Body of pancreas (tissue), 4 donors: ENCODE measurements around the gene DIAPH3. TPM values are rescaled to one million over a fixed set of nuclear protein-coding genes. Genes with fewer than 3 reads are reported as not detected.

ENCODE experiments used
- ATAC-seq: fragments of 150-250 bp; one replicate; pipeline ENCODE4 v1.9.1; 2016
- DNase-seq, 4 donors: peaks; one replicate each; pipeline ENCODE4 v3.0.0-alpha.2; 2019
- H3K27ac ChIP-seq, 4 donors: fragments of 200-600 bp; sonication (generic); 1 replicate in 3 of 4; 2 replicates in 1 of 4; pipeline versions ENCODE4 v1.5.1 to v1.6.1; 2016 to 2019; ENCODE audit warnings: mild to moderate bottlenecking in 1 of 4, mixed read lengths in 1 of 4, moderate library complexity in 1 of 4
- H3K27me3 ChIP-seq, 2 donors: fragments of 200-600 bp; sonication (generic); one replicate each; pipeline ENCODE4 v1.6.0; 2016; ENCODE audit warnings: mild to moderate bottlenecking in 1 of 2
- H3K36me3 ChIP-seq, 2 donors: fragments of 200-600 bp; sonication (generic); replicated peaks in 1 of 2; 2 replicates each; pipeline ENCODE4 v1.5.1; 2016; ENCODE audit warnings: low read depth in 2 of 2; ENCODE audit not compliant: insufficient read depth in 1 of 2
- H3K4me1 ChIP-seq: fragments of 200-600 bp; sonication (generic); one replicate; pipeline ENCODE4 v1.6.0; 2016
- H3K4me3 ChIP-seq, 2 donors: fragments of 200-600 bp; sonication (generic); 1 replicate in 1 of 2; 2 replicates in 1 of 2; pipeline ENCODE4 v1.5.1; 2016 to 2019
- H3K9me3 ChIP-seq, 3 donors: fragments of 200-600 bp; sonication (generic); 1 replicate in 2 of 3; 2 replicates in 1 of 3; pipeline ENCODE4 v1.5.1; 2016
- POLR2A ChIP-seq, 3 donors: fragments of 450-650 bp; IDR thresholded peaks; one replicate each; pipeline ENCODE4 v1.6.1; 2016; ENCODE audit warnings: antibody characterized with exemption in 3 of 3, mild to moderate bottlenecking in 2 of 3
- WGBS, 2 donors: methylation state at CpG; one replicate each; pipeline ENCODE4 v1.1.5; 2017; 5-methylcytosine and 5-hydroxymethylcytosine counted together
- intact Hi-C: fragments of 100-400 bp; cut with DNase I; formaldehyde crosslinking; loops from one replicate; pipeline ENCODE4 v1.15.1; 2023
- total RNA-seq, 2 donors: library from RNA; depleted of rRNA; stranded (reverse); fragments of >200 nt; gene quantifications; one replicate each; pipeline ENCODE4 v1.1.0, GENCODE V29; 2016
- TF ChIP-seq, protein P1 (sequence below), 7 experiments: fragments of 450-650 bp in 4 of 7; fragments of 200-600 bp in 3 of 7; sonication (generic) in 3 of 7; IDR thresholded peaks; one replicate each; pipeline ENCODE4 v1.5.1; 2016 to 2019; ENCODE audit warnings: antibody characterized with exemption in 7 of 7

Gene DIAPH3
- total RNA-seq, 2 donors from 2014 or later: 0.33 to 0.78 TPM

GRCh38 chr13:59893266-59893665 lies 270.5 kb downstream of the DIAPH3 start:
- Histone ChIP-seq H3K9me3 (no peaks in the 10 kb centered on the region), H3K27ac (no peak overlapping the region), H3K4me3 (no peak overlapping the region), H3K4me1 (no peaks in the 10 kb centered on the region), H3K27me3 (no peaks in the 10 kb centered on the region), H3K36me3 (no peaks in the 10 kb centered on the region)
- DNase-seq (no peak), ATAC-seq (no peak)
- intact Hi-C loops: no loop called here
- 98 to 100% methylated on average over 1 of the region's 1 CpG for WGBS, 2 donors
- TF ChIP-seq, protein P1, sequence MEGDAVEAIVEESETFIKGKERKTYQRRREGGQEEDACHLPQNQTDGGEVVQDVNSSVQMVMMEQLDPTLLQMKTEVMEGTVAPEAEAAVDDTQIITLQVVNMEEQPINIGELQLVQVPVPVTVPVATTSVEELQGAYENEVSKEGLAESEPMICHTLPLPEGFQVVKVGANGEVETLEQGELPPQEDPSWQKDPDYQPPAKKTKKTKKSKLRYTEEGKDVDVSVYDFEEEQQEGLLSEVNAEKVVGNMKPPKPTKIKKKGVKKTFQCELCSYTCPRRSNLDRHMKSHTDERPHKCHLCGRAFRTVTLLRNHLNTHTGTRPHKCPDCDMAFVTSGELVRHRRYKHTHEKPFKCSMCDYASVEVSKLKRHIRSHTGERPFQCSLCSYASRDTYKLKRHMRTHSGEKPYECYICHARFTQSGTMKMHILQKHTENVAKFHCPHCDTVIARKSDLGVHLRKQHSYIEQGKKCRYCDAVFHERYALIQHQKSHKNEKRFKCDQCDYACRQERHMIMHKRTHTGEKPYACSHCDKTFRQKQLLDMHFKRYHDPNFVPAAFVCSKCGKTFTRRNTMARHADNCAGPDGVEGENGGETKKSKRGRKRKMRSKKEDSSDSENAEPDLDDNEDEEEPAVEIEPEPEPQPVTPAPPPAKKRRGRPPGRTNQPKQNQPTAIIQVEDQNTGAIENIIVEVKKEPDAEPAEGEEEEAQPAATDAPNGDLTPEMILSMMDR (IDR thresholded peaks at IDR 0.05): no peak
- no peak for TF ChIP-seq POLR2A (IDR thresholded peaks at IDR 0.05)

- H3K36me3 ChIP-seq: no peaks in the 10 kb centered on the region
- no peak overlapping the region for H3K4me3 ChIP-seq
- intact Hi-C loops: no loop called here
- DNase-seq (no peak), ATAC-seq (no peak)
- no peaks in the 10 kb centered on the region for H3K4me1 ChIP-seq
- H3K27ac ChIP-seq: no peak overlapping the region
- TF ChIP-seq POLR2A (IDR thresholded peaks at IDR 0.05): no peak
- TF ChIP-seq, protein P1 (IDR thresholded peaks at IDR 0.05): no peak
- H3K27me3 ChIP-seq: no peaks in the 10 kb centered on the region
- no peaks in the 10 kb centered on the region for H3K9me3 ChIP-seq
Observed at GRCh38 chr13:59891053-59891452, 272.7 kb downstream of the DIAPH3 start.

GRCh38 chr13:59890054-59890453 lies 273.7 kb downstream of the DIAPH3 start:
- TF ChIP-seq, protein P1 (IDR thresholded peaks at IDR 0.05): no peak
- no peak for TF ChIP-seq POLR2A (IDR thresholded peaks at IDR 0.05)
- DNase-seq (no peak), ATAC-seq (no peak)
- 75 to 92% methylated on average over 1 of the region's 1 CpG for WGBS, 2 donors
- no peaks in the 10 kb centered on the region for H3K9me3 ChIP-seq
- H3K4me3 ChIP-seq: no peak overlapping the region
- no peak overlapping the region for H3K27ac ChIP-seq
- no peaks in the 10 kb centered on the region for H3K36me3 ChIP-seq
- no peaks in the 10 kb centered on the region for H3K4me1 ChIP-seq
- H3K27me3 ChIP-seq: no peaks in the 10 kb centered on the region
- intact Hi-C loops: no loop called here

GRCh38 chr13:59888408-59888807 lies 275.3 kb downstream of the DIAPH3 start:
- Histone ChIP-seq H3K9me3 (no peaks in the 10 kb centered on the region), H3K36me3 (no peaks in the 10 kb centered on the region), H3K4me3 (no peak overlapping the region), H3K27ac (no peak overlapping the region), H3K4me1 (no peaks in the 10 kb centered on the region), H3K27me3 (no peaks in the 10 kb centered on the region)
- no peak for ATAC-seq
- WGBS, 2 donors: 92 to 98% methylated on average over 2 of the region's 2 CpGs
- no peak for TF ChIP-seq POLR2A (IDR thresholded peaks at IDR 0.05)
- TF ChIP-seq, protein P1 (IDR thresholded peaks at IDR 0.05): no peak
- intact Hi-C loops: no loop called here
- DNase-seq: no peak

- 62 to 69% methylated on average over 3 of the region's 3 CpGs for WGBS, 2 donors
- ATAC-seq (no peak), DNase-seq (no peak)
- no peaks in the 10 kb centered on the region for H3K36me3 ChIP-seq
- intact Hi-C loops: no loop called here
- H3K4me1 ChIP-seq: no peaks in the 10 kb centered on the region
- H3K4me3 ChIP-seq: no peak overlapping the region
- H3K27ac ChIP-seq: no peak overlapping the region
- H3K27me3 ChIP-seq: no peaks in the 10 kb centered on the region
- TF ChIP-seq, protein P1 (IDR thresholded peaks at IDR 0.05): no peak
- TF ChIP-seq POLR2A (IDR thresholded peaks at IDR 0.05): no peak
- H3K9me3 ChIP-seq: no peaks in the 10 kb centered on the region
Observed at GRCh38 chr13:59885076-59885475, 278.7 kb downstream of the DIAPH3 start.
